ENCODE results near the gene MESP2.

MESP2 gene

GRCh38 chr15:89761009-89761831, 14.9 kb upstream of the MESP2 start:
- Histone ChIP-seq H3K4me3 (replicated peaks; ENCODE audit: insufficient read depth, low read length) (no peak overlapping the region), H3K27ac (replicated peaks) (no peak overlapping the region)
- DNase-seq (ENCODE audit: low read depth in 1 of 2, low spot score in 1 of 2), result no peak

GRCh38 chr15:89761929-89762328, 14.2 kb upstream of the MESP2 start:
- no peak for DNase-seq (ENCODE audit: low read depth in 1 of 2, low spot score in 1 of 2)
- H3K4me3 ChIP-seq (replicated peaks; ENCODE audit: insufficient read depth, low read length), result no peak overlapping the region
- H3K27me3 ChIP-seq (ENCODE audit: insufficient read depth, poor library complexity, severe bottlenecking), result no peaks in the 10 kb centered on the region
- no peak for TF ChIP-seq REST (IDR thresholded peaks at IDR 0.05; ENCODE audit: insufficient replicate concordance, low read depth)
- TF ChIP-seq SPI1 (IDR thresholded peaks at IDR 0.05; ENCODE audit: borderline replicate concordance, low read depth), result no peak
- no peak for TF ChIP-seq GABPA (IDR thresholded peaks at IDR 0.05; ENCODE audit: low read depth)
- no peak for TF ChIP-seq POLR2AphosphoS5 (IDR thresholded peaks at IDR 0.05; ENCODE audit: low read depth)
- no peak for TF ChIP-seq CTCF (IDR thresholded peaks at IDR 0.05; ENCODE audit: insufficient read depth, low read length)
- H3K27ac ChIP-seq (replicated peaks), result no peak overlapping the region

More at GRCh38 chr15:89761009-89761831, 14.9 kb upstream of the MESP2 start:
- H3K27me3 ChIP-seq (ENCODE audit: insufficient read depth, poor library complexity, severe bottlenecking), result no peaks in the 10 kb centered on the region
- no peak for TF ChIP-seq POLR2AphosphoS5 (IDR thresholded peaks at IDR 0.05; ENCODE audit: low read depth)
- TF ChIP-seq REST (IDR thresholded peaks at IDR 0.05; ENCODE audit: insufficient replicate concordance, low read depth), result no peak
- TF ChIP-seq SPI1 (IDR thresholded peaks at IDR 0.05; ENCODE audit: borderline replicate concordance, low read depth), result no peak
- TF ChIP-seq GABPA (IDR thresholded peaks at IDR 0.05; ENCODE audit: low read depth), result no peak
- no peak for TF ChIP-seq CTCF (IDR thresholded peaks at IDR 0.05; ENCODE audit: insufficient read depth, low read length)

- no peaks in the 10 kb centered on the region for H3K27me3 ChIP-seq (ENCODE audit: insufficient read depth, poor library complexity, severe bottlenecking)
- H3K27ac ChIP-seq (replicated peaks), result no peak overlapping the region
- no peak for DNase-seq (ENCODE audit: low read depth in 1 of 2, low spot score in 1 of 2)
- H3K4me3 ChIP-seq (replicated peaks; ENCODE audit: insufficient read depth, low read length), result no peak overlapping the region
- no peak for TF ChIP-seq GABPA (IDR thresholded peaks at IDR 0.05; ENCODE audit: low read depth)
- TF ChIP-seq SPI1 (IDR thresholded peaks at IDR 0.05; ENCODE audit: borderline replicate concordance, low read depth), result no peak
- no peak for TF ChIP-seq REST (IDR thresholded peaks at IDR 0.05; ENCODE audit: insufficient replicate concordance, low read depth)
- TF ChIP-seq POLR2AphosphoS5 (IDR thresholded peaks at IDR 0.05; ENCODE audit: low read depth), result no peak
- TF ChIP-seq CTCF (IDR thresholded peaks at IDR 0.05; ENCODE audit: insufficient read depth, low read length), result no peak
These were observed 10.4 kb upstream of the MESP2 start for GRCh38 chr15:89765694-89766093.
